H1 (cell line): ENCODE measurements around the gene TTC13. TPM values are rescaled to one million over a fixed set of nuclear protein-coding genes. Genes with fewer than 3 reads are reported as not detected.

ENCODE experiments used
- NRF1 ChIP-seq: IDR thresholded peaks from 2 replicates; pipeline ENCODE4 v1.6.1; 2011; ENCODE audit warnings: mild to moderate bottlenecking, low read depth, low read length, improper control_type of control experiment
- polyA plus RNA-seq, 7 experiments: library from polyadenylated mRNA; depleted of rRNA in 3 of 7; stranded (reverse) in 5 of 7; unstranded in 2 of 7; fragments of >200 nt in 5 of 7; fragments of 200-250 nt in 2 of 7; gene quantifications; 1 replicate in 5 of 7; 2 replicates in 1 of 7; 4 replicates in 1 of 7; pipeline versions ENCODE4 v1.2.1 to v1.2.3, GENCODE V29; 2011 to 2013; ENCODE audit warnings: missing spikeins in 2 of 7, mixed read lengths in 2 of 7
- total RNA-seq: library from RNA; stranded (reverse); fragmentation: NEBNext Ultra II Directional; extraction: Animal tissue kit (Norgen Biotek cat#: 25700); gene quantifications from 2 replicates; pipeline ENCODE4 v1.2.1, GENCODE V29; 2021
- TF ChIP-seq, protein P1 (sequence below): fragments of 300-600 bp; sonication (generic); IDR thresholded peaks from 2 replicates; pipeline ENCODE4 v1.7.1; 2012; ENCODE audit warnings: low read length, moderate library complexity, mild to moderate bottlenecking, inconsistent platforms; ENCODE audit not compliant: insufficient replicate concordance
- TF ChIP-seq, protein P2 (sequence below): IDR thresholded peaks from 2 replicates; pipeline ENCODE4 v1.6.1; 2012; ENCODE audit warnings: inconsistent platforms
- TF ChIP-seq, protein P3 (sequence below): IDR thresholded peaks from 2 replicates; pipeline ENCODE4 v1.6.1; 2012; ENCODE audit warnings: inconsistent platforms

Gene TTC13
- total and polyA plus RNA-seq, 2 of the 8 experiments (the other 6 are each of a cell fraction or from before 2014, with no cell fraction given) = 3.1 to 7.1 TPM

DNA sequence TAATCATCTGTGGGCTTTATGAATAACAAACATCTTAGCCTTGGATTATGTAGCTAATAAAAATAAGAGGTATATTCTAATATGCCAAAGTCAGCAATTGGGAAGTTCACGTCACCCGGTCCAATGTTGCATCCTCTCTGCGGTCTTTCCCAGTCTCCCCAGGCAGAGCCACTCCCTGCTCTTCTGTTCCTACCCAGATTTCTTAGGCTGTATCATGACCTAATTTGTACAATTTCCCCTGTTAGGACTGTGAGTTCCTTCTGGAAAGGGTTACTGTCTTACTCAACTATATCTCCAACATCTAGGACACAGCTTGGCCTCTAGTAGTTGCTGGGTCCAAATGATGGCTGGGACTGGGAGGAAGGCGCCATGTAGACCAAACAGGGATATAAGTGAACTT is 80.5 kb downstream of the TTC13 start (continued):
- TF ChIP-seq NRF1 = no peak
- TF ChIP-seq, protein P1, sequence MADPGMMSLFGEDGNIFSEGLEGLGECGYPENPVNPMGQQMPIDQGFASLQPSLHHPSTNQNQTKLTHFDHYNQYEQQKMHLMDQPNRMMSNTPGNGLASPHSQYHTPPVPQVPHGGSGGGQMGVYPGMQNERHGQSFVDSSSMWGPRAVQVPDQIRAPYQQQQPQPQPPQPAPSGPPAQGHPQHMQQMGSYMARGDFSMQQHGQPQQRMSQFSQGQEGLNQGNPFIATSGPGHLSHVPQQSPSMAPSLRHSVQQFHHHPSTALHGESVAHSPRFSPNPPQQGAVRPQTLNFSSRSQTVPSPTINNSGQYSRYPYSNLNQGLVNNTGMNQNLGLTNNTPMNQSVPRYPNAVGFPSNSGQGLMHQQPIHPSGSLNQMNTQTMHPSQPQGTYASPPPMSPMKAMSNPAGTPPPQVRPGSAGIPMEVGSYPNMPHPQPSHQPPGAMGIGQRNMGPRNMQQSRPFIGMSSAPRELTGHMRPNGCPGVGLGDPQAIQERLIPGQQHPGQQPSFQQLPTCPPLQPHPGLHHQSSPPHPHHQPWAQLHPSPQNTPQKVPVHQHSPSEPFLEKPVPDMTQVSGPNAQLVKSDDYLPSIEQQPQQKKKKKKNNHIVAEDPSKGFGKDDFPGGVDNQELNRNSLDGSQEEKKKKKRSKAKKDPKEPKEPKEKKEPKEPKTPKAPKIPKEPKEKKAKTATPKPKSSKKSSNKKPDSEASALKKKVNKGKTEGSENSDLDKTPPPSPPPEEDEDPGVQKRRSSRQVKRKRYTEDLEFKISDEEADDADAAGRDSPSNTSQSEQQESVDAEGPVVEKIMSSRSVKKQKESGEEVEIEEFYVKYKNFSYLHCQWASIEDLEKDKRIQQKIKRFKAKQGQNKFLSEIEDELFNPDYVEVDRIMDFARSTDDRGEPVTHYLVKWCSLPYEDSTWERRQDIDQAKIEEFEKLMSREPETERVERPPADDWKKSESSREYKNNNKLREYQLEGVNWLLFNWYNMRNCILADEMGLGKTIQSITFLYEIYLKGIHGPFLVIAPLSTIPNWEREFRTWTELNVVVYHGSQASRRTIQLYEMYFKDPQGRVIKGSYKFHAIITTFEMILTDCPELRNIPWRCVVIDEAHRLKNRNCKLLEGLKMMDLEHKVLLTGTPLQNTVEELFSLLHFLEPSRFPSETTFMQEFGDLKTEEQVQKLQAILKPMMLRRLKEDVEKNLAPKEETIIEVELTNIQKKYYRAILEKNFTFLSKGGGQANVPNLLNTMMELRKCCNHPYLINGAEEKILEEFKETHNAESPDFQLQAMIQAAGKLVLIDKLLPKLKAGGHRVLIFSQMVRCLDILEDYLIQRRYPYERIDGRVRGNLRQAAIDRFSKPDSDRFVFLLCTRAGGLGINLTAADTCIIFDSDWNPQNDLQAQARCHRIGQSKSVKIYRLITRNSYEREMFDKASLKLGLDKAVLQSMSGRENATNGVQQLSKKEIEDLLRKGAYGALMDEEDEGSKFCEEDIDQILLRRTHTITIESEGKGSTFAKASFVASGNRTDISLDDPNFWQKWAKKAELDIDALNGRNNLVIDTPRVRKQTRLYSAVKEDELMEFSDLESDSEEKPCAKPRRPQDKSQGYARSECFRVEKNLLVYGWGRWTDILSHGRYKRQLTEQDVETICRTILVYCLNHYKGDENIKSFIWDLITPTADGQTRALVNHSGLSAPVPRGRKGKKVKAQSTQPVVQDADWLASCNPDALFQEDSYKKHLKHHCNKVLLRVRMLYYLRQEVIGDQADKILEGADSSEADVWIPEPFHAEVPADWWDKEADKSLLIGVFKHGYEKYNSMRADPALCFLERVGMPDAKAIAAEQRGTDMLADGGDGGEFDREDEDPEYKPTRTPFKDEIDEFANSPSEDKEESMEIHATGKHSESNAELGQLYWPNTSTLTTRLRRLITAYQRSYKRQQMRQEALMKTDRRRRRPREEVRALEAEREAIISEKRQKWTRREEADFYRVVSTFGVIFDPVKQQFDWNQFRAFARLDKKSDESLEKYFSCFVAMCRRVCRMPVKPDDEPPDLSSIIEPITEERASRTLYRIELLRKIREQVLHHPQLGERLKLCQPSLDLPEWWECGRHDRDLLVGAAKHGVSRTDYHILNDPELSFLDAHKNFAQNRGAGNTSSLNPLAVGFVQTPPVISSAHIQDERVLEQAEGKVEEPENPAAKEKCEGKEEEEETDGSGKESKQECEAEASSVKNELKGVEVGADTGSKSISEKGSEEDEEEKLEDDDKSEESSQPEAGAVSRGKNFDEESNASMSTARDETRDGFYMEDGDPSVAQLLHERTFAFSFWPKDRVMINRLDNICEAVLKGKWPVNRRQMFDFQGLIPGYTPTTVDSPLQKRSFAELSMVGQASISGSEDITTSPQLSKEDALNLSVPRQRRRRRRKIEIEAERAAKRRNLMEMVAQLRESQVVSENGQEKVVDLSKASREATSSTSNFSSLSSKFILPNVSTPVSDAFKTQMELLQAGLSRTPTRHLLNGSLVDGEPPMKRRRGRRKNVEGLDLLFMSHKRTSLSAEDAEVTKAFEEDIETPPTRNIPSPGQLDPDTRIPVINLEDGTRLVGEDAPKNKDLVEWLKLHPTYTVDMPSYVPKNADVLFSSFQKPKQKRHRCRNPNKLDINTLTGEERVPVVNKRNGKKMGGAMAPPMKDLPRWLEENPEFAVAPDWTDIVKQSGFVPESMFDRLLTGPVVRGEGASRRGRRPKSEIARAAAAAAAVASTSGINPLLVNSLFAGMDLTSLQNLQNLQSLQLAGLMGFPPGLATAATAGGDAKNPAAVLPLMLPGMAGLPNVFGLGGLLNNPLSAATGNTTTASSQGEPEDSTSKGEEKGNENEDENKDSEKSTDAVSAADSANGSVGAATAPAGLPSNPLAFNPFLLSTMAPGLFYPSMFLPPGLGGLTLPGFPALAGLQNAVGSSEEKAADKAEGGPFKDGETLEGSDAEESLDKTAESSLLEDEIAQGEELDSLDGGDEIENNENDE = no peak
- TF ChIP-seq, protein P2, sequence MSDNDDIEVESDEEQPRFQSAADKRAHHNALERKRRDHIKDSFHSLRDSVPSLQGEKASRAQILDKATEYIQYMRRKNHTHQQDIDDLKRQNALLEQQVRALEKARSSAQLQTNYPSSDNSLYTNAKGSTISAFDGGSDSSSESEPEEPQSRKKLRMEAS = no peak
- TF ChIP-seq, protein P3, sequence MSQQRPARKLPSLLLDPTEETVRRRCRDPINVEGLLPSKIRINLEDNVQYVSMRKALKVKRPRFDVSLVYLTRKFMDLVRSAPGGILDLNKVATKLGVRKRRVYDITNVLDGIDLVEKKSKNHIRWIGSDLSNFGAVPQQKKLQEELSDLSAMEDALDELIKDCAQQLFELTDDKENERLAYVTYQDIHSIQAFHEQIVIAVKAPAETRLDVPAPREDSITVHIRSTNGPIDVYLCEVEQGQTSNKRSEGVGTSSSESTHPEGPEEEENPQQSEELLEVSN = no peak
